ENCODE results near the gene HENMT1. TPM values are rescaled to one million over a fixed set of nuclear protein-coding genes. Genes with fewer than 3 reads are reported as not detected.
"Not testable (repeated sequence)": the region's sequence is repeated elsewhere in the genome, so short reads cannot be mapped to it uniquely, and the experiment has no call there.

HENMT1 gene
- polyA plus RNA-seq, 2 donors, result 1.7 to 2.6 TPM

DNA sequence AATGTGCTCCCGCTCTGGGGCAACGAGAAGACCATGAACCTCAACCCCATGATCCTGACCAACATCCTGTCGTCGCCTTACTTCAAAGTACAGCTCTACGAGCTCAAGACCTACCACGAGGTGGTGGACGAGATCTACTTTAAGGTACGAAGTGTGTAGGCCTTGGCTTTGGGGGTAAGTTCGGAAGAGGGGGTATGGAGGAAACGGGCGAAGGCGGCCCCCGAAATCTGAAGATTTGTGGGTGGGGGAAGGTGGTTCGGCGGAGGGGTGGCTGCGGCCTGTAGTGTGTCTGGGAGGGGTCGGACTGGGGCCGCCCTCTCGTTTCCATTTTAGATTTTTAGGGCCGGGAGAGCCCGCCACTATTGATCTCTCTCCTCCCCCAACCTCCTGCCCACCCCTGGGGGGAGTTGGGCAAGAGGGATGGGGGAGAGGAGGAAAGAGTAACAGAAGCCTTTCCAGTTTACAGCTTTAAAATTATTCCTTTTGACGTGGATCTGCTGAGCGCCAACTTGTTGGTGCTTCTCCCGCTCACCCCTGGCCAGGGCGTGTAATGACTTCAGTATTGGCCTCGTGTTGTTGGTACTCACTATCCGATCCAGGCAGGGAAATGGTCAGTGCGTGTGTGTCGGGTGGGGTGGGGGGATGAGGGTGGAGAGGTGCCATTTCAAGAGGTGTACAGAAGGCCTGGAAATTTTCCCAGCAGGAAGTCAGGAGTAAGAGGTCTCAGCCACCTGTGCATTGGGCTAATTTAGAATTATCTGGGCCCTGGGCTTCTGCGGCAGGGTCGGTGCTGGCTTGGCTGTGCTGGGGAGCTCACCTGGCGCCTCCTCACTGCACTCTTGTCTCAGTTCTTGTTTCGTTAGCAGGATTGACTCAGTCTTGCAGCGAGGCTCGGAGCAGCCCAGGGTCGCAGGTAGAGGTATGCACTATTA lies 32.1 kb upstream of the HENMT1 start:
- Histone ChIP-seq H3K4me1 (ENCODE audit: control insufficient read depth in 2 of 2, insufficient read depth in 2 of 2, low read length in 1 of 2) (no peaks in the 10 kb centered on the region), H3K27ac (ENCODE audit: low read depth in 2 of 2, low read length in 1 of 2) (peak overlapping the region; percentile 98 to 100), H3K27me3 (ENCODE audit: control insufficient read depth in 1 of 2, insufficient read depth in 2 of 2, low read length in 2 of 2) (no peaks in the 10 kb centered on the region), H3K4me3 (ENCODE audit: low read depth in 1 of 2, low read length in 2 of 2) (peak overlapping the region; percentile 67 to 87), H3K36me3 (ENCODE audit: control insufficient read depth in 2 of 2, insufficient read depth in 2 of 2, low read length in 1 of 2) (peaks cover 3 to 5% of the 10 kb centered on the region in 2 donors), H3K9me3 (ENCODE audit: control insufficient read depth in 2 of 2, insufficient read depth in 1 of 2, low read depth in 1 of 2, low read length in 1 of 2) (no peaks in the 10 kb centered on the region)
- 1% methylated on average over 36 of the region's 36 CpGs for WGBS, 2 donors

DNA sequence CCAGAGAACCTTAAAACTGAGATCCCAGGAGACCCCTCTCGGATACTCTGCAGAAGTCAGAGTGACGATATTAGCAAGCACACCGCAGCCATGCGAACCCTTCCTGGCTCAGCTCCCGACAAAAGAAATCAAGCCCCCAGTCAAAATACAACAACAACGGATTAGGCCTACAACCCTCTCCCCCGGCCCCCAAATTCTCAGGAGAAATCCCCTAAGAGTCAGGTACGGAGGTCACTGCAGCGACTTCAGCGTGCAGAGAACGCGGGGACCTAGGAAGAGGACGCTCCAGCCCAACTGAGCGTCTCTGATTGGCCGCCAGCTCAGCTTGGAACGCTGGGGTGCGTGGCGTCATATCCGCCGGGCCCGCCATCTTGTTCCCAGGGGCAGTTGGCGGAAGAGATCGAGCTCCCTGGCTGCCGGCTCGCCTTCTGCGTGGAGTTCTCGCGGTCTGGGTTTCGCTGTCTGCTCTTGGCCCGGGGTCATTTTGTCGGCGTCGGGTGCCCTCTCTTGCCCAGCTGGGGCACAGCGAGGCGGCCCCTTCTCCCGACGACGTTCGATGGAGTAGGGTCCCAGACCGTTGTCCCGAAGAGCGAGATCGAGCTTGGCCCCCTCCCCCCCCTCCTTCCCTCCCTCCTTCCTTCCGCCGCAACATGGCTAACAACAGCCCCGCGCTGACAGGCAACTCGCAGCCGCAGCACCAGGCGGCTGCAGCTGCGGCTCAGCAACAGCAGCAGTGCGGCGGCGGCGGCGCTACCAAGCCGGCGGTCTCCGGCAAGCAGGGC lies 31.2 kb upstream of the HENMT1 start, which contains the start of gene PRPF38B:
PRPF38B (plus strand) TSS at position 369 of the 782 bp plus-strand sequence; CDS start at position 651, 282 bp downstream.
- peak within 1 kb of the TSS; percentile 98 to 100 for H3K27ac ChIP-seq (ENCODE audit: low read depth in 2 of 2, low read length in 1 of 2)
- H3K4me1 ChIP-seq (ENCODE audit: control insufficient read depth in 2 of 2, insufficient read depth in 2 of 2, low read length in 1 of 2), result no peaks in the 10 kb centered on the region
- H3K36me3 ChIP-seq (ENCODE audit: control insufficient read depth in 2 of 2, insufficient read depth in 2 of 2, low read length in 1 of 2), result peaks cover 0 to 3% of the 10 kb centered on the region in 2 donors
- H3K27me3 ChIP-seq (ENCODE audit: control insufficient read depth in 1 of 2, insufficient read depth in 2 of 2, low read length in 2 of 2), result no peaks in the 10 kb centered on the region
- H3K9me3 ChIP-seq (ENCODE audit: control insufficient read depth in 2 of 2, insufficient read depth in 1 of 2, low read depth in 1 of 2, low read length in 1 of 2), result no peaks in the 10 kb centered on the region
- 0% methylated on average over 51 to 59 of the region's 59 CpGs for WGBS, 2 donors
- peak within 1 kb of the TSS; percentile 67 to 87 for H3K4me3 ChIP-seq (ENCODE audit: low read depth in 1 of 2, low read length in 2 of 2)

DNA sequence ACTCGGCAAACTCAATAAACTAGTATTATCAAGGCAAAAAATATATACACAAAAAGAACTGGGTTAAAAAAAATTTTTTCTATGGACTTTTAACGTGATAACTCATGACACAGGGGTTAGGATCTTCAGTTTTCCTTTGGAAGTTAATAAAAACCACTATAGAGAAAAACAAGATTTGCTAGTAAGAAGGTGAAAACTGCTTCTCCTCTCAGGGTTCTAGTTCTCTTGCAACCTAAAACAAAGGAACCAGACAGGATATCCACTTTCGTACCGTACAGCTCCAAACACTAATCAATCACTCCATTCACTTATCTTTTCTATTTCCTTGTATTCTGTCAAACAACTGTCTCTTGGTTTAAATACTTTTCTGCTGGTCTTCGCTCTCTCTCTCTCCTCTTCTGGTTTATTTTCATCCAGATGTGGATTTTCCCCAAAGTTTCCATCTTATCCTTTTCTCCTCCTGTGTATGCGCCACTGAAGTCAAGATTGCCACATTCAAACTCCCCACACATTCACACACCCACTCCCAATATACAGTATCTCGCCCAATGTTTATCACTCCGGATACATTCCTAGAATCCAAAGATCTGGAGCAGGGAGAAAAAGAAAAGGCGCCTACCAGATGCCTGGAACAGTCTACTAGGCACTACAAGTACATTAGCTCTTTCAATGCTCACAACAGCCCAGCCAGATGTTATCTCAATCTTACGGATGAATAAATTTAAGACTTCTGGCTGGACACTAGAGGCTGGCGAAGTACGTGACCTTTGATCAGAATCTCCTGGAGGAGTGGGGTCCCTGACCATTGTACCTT lies 30.4 kb upstream of the HENMT1 start:
- Histone ChIP-seq H3K27ac (ENCODE audit: low read depth in 2 of 2, low read length in 1 of 2) (peak overlapping the region; percentile 98 to 100), H3K9me3 (ENCODE audit: control insufficient read depth in 2 of 2, insufficient read depth in 1 of 2, low read depth in 1 of 2, low read length in 1 of 2) (no peaks in the 10 kb centered on the region), H3K36me3 (ENCODE audit: control insufficient read depth in 2 of 2, insufficient read depth in 2 of 2, low read length in 1 of 2) (no peaks in the 10 kb centered on the region), H3K4me3 (ENCODE audit: low read depth in 1 of 2, low read length in 2 of 2) (peak overlapping the region; percentile 67 to 87), H3K4me1 (ENCODE audit: control insufficient read depth in 2 of 2, insufficient read depth in 2 of 2, low read length in 1 of 2) (no peaks in the 10 kb centered on the region), H3K27me3 (ENCODE audit: control insufficient read depth in 1 of 2, insufficient read depth in 2 of 2, low read length in 2 of 2) (no peaks in the 10 kb centered on the region)
- WGBS, 2 donors, result 17 to 18% methylated on average over 12 of the region's 12 CpGs

DNA sequence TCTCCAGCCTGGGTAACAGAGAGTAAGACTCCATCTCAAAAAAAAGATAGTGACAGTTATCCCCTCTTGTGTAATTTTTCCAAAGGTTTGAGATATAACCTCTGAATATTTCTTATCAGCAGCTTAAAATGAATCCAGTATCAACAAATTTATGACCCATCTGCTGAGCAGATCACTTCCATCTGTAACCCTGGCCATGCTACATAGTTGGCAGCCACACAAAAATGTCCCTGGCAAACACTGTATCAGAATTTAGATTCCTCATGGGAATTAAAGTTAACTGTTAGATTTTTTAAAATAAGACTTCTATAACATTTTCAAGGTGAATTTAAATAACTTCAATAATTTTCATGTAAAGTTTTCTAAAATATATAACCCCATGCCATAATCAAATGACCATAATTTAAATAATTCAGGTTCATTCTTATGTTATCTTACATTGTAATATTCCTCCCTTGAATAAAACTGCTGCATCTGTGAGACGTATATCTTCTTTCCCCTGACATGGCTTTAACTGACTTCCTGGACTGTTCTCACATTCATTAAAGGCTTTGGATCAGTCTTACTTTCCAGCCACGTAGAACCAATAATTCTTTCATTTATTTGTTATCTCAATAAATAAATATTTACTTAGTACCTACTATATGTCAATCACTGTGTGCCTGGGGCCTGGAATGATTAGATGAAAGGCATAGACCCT lies 25.9 kb upstream of the HENMT1 start:
- Histone ChIP-seq H3K9me3 (ENCODE audit: control insufficient read depth in 2 of 2, insufficient read depth in 1 of 2, low read depth in 1 of 2, low read length in 1 of 2) (no peaks in the 10 kb centered on the region), H3K4me3 (ENCODE audit: low read depth in 1 of 2, low read length in 2 of 2) (no peak overlapping the region), H3K27ac (ENCODE audit: low read depth in 2 of 2, low read length in 1 of 2) (no peak overlapping the region), H3K36me3 (ENCODE audit: control insufficient read depth in 2 of 2, insufficient read depth in 2 of 2, low read length in 1 of 2) (no peaks in the 10 kb centered on the region), H3K27me3 (ENCODE audit: control insufficient read depth in 1 of 2, insufficient read depth in 2 of 2, low read length in 2 of 2) (no peaks in the 10 kb centered on the region), H3K4me1 (ENCODE audit: control insufficient read depth in 2 of 2, insufficient read depth in 2 of 2, low read length in 1 of 2) (no peaks in the 10 kb centered on the region)
- 45 to 47% methylated on average over 2 of the region's 2 CpGs for WGBS, 2 donors

DNA sequence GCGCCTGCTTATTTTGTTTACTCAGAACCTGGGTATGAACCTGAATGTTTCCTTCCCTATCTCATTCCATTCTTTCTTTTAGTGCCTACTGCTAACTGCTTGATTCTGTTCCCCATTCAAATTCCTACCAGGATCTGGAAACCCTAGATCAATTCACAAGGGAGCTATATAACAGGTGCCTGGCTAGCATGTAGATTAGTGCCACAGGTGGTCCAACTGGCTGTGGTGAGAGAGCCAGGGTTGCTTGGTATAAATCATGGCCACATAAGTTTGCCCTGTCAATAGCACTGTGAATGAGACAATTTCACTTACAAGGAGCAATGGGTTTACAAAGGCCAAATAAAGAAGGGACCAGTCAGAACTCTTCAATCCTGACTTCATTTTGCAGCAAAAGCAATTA lies 24.6 kb upstream of the HENMT1 start:
- H3K36me3 ChIP-seq (ENCODE audit: control insufficient read depth in 2 of 2, insufficient read depth in 2 of 2, low read length in 1 of 2), result no peaks in the 10 kb centered on the region

DNA sequence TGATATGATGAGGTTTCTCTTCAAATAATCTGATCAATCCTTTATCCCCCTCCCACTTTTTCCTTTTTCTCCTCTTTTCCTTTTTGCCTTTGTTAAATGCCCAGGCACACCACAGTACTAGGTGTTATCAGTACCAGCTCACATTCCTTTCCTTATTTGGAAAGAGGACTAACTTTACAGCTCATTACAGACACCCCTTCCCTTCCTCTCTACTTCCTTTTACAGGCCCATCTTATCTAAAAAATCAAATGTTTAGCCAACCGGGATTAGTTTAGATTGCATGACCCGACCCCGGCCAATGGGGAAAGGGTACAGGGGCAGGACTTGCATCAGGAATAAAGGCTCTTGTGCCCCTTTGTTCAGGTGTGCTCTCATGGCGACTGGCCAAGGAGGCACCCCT lies 20.8 kb upstream of the HENMT1 start:
- H3K4me3 ChIP-seq (ENCODE audit: low read depth in 1 of 2, low read length in 2 of 2); H3K27me3 ChIP-seq (ENCODE audit: control insufficient read depth in 1 of 2, insufficient read depth in 2 of 2, low read length in 2 of 2); H3K36me3 ChIP-seq (ENCODE audit: control insufficient read depth in 2 of 2, insufficient read depth in 2 of 2, low read length in 1 of 2); H3K4me1 ChIP-seq (ENCODE audit: control insufficient read depth in 2 of 2, insufficient read depth in 2 of 2, low read length in 1 of 2); H3K27ac ChIP-seq (ENCODE audit: low read depth in 2 of 2, low read length in 1 of 2); H3K9me3 ChIP-seq (ENCODE audit: control insufficient read depth in 2 of 2, insufficient read depth in 1 of 2, low read depth in 1 of 2, low read length in 1 of 2): not testable (repeated sequence)
- 57 to 61% methylated on average over 4 of the region's 4 CpGs for WGBS, 2 donors

More for the DNA sequence above, 24.6 kb upstream of the HENMT1 start:
- Histone ChIP-seq H3K27me3 (ENCODE audit: control insufficient read depth in 1 of 2, insufficient read depth in 2 of 2, low read length in 2 of 2) (no peaks in the 10 kb centered on the region), H3K9me3 (ENCODE audit: control insufficient read depth in 2 of 2, insufficient read depth in 1 of 2, low read depth in 1 of 2, low read length in 1 of 2) (no peaks in the 10 kb centered on the region), H3K4me1 (ENCODE audit: control insufficient read depth in 2 of 2, insufficient read depth in 2 of 2, low read length in 1 of 2) (no peaks in the 10 kb centered on the region), H3K4me3 (ENCODE audit: low read depth in 1 of 2, low read length in 2 of 2) (no peak overlapping the region), H3K27ac (ENCODE audit: low read depth in 2 of 2, low read length in 1 of 2) (no peak overlapping the region)
- 61 to 80% methylated on average over 1 of the region's 1 CpG for WGBS, 2 donors

DNA sequence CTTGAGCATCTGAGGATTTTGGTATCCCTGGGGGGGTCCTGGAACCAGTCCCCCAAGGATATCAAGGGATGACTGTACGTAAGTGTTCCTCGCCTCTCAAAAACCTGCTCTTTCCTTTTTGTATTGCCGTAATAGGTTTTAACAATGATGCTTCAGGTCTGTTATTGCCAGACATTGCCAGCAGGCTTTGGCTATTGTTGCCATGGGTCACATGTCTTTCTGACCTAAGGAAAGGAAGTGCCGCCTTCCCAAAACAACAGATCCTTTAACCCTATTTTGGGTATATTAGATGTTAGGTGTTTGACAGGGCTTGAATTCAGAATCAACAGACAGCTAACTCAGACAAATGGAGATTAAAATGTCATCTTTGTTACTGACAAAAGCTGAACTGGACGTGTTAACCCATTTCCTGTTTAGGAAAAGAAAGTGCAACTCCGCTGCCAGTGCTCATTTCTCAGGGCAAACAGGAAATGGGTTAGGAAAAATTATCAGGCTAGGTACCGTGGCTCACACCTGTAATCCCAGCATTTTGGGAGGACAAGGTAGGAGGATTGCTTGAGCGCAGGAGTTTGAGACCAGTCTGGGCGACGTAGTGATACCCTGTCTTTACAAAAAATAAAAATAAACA lies 18.8 kb upstream of the HENMT1 start:
- no peaks in the 10 kb centered on the region for H3K36me3 ChIP-seq (ENCODE audit: control insufficient read depth in 2 of 2, insufficient read depth in 2 of 2, low read length in 1 of 2)
- WGBS, 2 donors, result 70% methylated on average over 10 of the region's 10 CpGs
- H3K27ac ChIP-seq (ENCODE audit: low read depth in 2 of 2, low read length in 1 of 2), result no peak overlapping the region
- no peaks in the 10 kb centered on the region for H3K4me1 ChIP-seq (ENCODE audit: control insufficient read depth in 2 of 2, insufficient read depth in 2 of 2, low read length in 1 of 2)
- no peaks in the 10 kb centered on the region for H3K9me3 ChIP-seq (ENCODE audit: control insufficient read depth in 2 of 2, insufficient read depth in 1 of 2, low read depth in 1 of 2, low read length in 1 of 2)
- no peaks in the 10 kb centered on the region for H3K27me3 ChIP-seq (ENCODE audit: control insufficient read depth in 1 of 2, insufficient read depth in 2 of 2, low read length in 2 of 2)
- no peak overlapping the region for H3K4me3 ChIP-seq (ENCODE audit: low read depth in 1 of 2, low read length in 2 of 2)

DNA sequence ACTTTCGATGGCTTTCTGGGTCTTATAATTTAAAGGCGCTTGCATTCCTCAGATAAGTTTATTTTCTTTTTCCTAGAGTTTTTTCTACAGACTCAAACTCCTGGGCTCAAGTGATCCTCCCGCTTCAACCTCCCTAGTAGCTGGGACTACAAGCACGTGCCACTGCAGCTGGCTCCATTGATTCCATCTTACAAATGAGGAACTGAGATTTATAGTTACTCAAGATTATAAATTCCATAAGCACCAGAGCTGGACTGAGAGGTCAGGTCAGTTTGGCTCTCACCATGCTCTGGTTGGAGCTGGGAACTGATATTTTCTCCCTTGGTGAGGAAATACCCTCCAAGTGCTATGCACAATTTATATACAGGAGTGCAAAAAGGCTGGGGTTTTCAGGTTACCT lies 17.8 kb upstream of the HENMT1 start:
- no peaks in the 10 kb centered on the region for H3K27me3 ChIP-seq (ENCODE audit: control insufficient read depth in 1 of 2, insufficient read depth in 2 of 2, low read length in 2 of 2)
- no peak overlapping the region for H3K4me3 ChIP-seq (ENCODE audit: low read depth in 1 of 2, low read length in 2 of 2)
- no peaks in the 10 kb centered on the region for H3K9me3 ChIP-seq (ENCODE audit: control insufficient read depth in 2 of 2, insufficient read depth in 1 of 2, low read depth in 1 of 2, low read length in 1 of 2)
- H3K4me1 ChIP-seq (ENCODE audit: control insufficient read depth in 2 of 2, insufficient read depth in 2 of 2, low read length in 1 of 2), result no peaks in the 10 kb centered on the region
- no peak overlapping the region for H3K27ac ChIP-seq (ENCODE audit: low read depth in 2 of 2, low read length in 1 of 2)
- no peaks in the 10 kb centered on the region for H3K36me3 ChIP-seq (ENCODE audit: control insufficient read depth in 2 of 2, insufficient read depth in 2 of 2, low read length in 1 of 2)
- WGBS, 2 donors, result 84% methylated on average over 4 of the region's 4 CpGs

Data from esophagus (tissue), 2 donors.